ENCODE measurements around the gene BDP1. TPM values are rescaled to one million over a fixed set of nuclear protein-coding genes. Genes with fewer than 3 reads are reported as not detected.

Gene BDP1
- total RNA-seq, 2 donors from 2014 or later, result 18.9 to 21.8 TPM

GRCh38 chr5:71460693-71461092 lies 5.2 kb downstream of the BDP1 start:
- intact Hi-C loops (cut with DNase I), result no loop called here
- peaks cover 7% of the 10 kb centered on the region for H3K4me1 ChIP-seq
- no peak overlapping the region for H3K9ac ChIP-seq (ENCODE audit: low read depth in 2 of 2, low read length in 2 of 2)
- no peak for DNase-seq
- no peak overlapping the region for H3K27ac ChIP-seq
- TF ChIP-seq CTCF (IDR thresholded peaks at IDR 0.05), result no peak
- H3K9me3 ChIP-seq, result no peaks in the 10 kb centered on the region
- H3K27me3 ChIP-seq, result no peaks in the 10 kb centered on the region
- H3K4me3 ChIP-seq, result no peak overlapping the region
- H3K36me3 ChIP-seq, result peaks cover 10% of the 10 kb centered on the region

- intact Hi-C loops (cut with DNase I), result no loop called here
- no peak for TF ChIP-seq CTCF (IDR thresholded peaks at IDR 0.05)
- H3K9ac ChIP-seq (ENCODE audit: low read depth in 2 of 2, low read length in 2 of 2), result no peak overlapping the region
- H3K27me3 ChIP-seq, result no peaks in the 10 kb centered on the region
- peaks cover 10% of the 10 kb centered on the region for H3K36me3 ChIP-seq
- H3K9me3 ChIP-seq, result no peaks in the 10 kb centered on the region
- no peak overlapping the region for H3K27ac ChIP-seq
- no peak overlapping the region for H3K4me3 ChIP-seq
- peaks cover 7% of the 10 kb centered on the region for H3K4me1 ChIP-seq
- DNase-seq, result no peak
Measured at GRCh38 chr5:71461360-71461759, 5.9 kb downstream of the BDP1 start.

GRCh38 chr5:71471193-71471592 lies 15.7 kb downstream of the BDP1 start:
- Histone ChIP-seq H3K27ac (no peak overlapping the region), H3K9ac (ENCODE audit: low read depth in 2 of 2, low read length in 2 of 2) (no peak overlapping the region), H3K36me3 (no peaks in the 10 kb centered on the region), H3K27me3 (no peaks in the 10 kb centered on the region), H3K4me1 (no peaks in the 10 kb centered on the region), H3K9me3 (no peaks in the 10 kb centered on the region), H3K4me3 (no peak overlapping the region)
- no peak for TF ChIP-seq CTCF (IDR thresholded peaks at IDR 0.05)
- no peak for DNase-seq
- intact Hi-C loops (cut with DNase I), result no loop called here

GRCh38 chr5:71475788-71476384 lies 20.4 kb downstream of the BDP1 start:
- DNase-seq, result no peak
- TF ChIP-seq CTCF (IDR thresholded peaks at IDR 0.05), result peak; percentile 52
- Histone ChIP-seq H3K9me3 (no peaks in the 10 kb centered on the region), H3K36me3 (no peaks in the 10 kb centered on the region), H3K9ac (ENCODE audit: low read depth in 2 of 2, low read length in 2 of 2) (no peak overlapping the region), H3K27me3 (no peaks in the 10 kb centered on the region), H3K4me3 (no peak overlapping the region), H3K4me1 (no peaks in the 10 kb centered on the region), H3K27ac (no peak overlapping the region)
- intact Hi-C loops (cut with DNase I), result no loop called here

- H3K27me3 ChIP-seq, result no peaks in the 10 kb centered on the region
Measured at GRCh38 chr5:71481441-71481840, 26.0 kb downstream of the BDP1 start.

More at GRCh38 chr5:71481441-71481840, 26.0 kb downstream of the BDP1 start:
- H3K27ac ChIP-seq, result no peak overlapping the region
- H3K36me3 ChIP-seq, result no peaks in the 10 kb centered on the region
- no peak overlapping the region for H3K4me3 ChIP-seq
- no peaks in the 10 kb centered on the region for H3K4me1 ChIP-seq
- H3K9me3 ChIP-seq, result no peaks in the 10 kb centered on the region
- intact Hi-C loops (cut with DNase I), result no loop called here
- TF ChIP-seq CTCF (IDR thresholded peaks at IDR 0.05), result no peak
- DNase-seq, result no peak
- H3K9ac ChIP-seq (ENCODE audit: low read depth in 2 of 2, low read length in 2 of 2), result no peak overlapping the region
